Lung (tissue), 12 donors: ENCODE results near the gene PYCARD. TPM values are rescaled to one million over a fixed set of nuclear protein-coding genes. Genes with fewer than 3 reads are reported as not detected.

Experiments used
- ATAC-seq: fragments of 200-7000 bp; cut with Tn5 transposase; one replicate; pipeline ENCODE4 v1.9.1; 2020; ENCODE audit warnings: moderate number of reproducible peaks; ENCODE audit not compliant: insufficient read depth, low FRiP score
- DNase-seq, 3 donors: peaks; one replicate each; pipeline ENCODE4 v3.0.0-alpha.2; 2013 to 2017
- H3K27ac ChIP-seq, 2 donors: one replicate each; pipeline ENCODE4 v1.5.1; 2013; ENCODE audit warnings: mild to moderate bottlenecking in 2 of 2, moderate library complexity in 2 of 2, control low read depth in 1 of 2, inconsistent platforms in 1 of 2, low read depth in 1 of 2, low read length in 1 of 2
- H3K27me3 ChIP-seq, 3 donors: one replicate each; pipeline ENCODE4 v1.5.1; 2013; ENCODE audit warnings: low read length in 2 of 3; ENCODE audit not compliant: control insufficient read depth in 3 of 3, insufficient read depth in 3 of 3
- H3K36me3 ChIP-seq, 4 donors: one replicate each; pipeline ENCODE4 v1.5.1; 2013; ENCODE audit warnings: low read length in 4 of 4, mild to moderate bottlenecking in 1 of 4, moderate library complexity in 1 of 4; ENCODE audit not compliant: control insufficient read depth in 4 of 4, insufficient read depth in 4 of 4
- H3K4me1 ChIP-seq, 5 donors: one replicate each; pipeline ENCODE4 v1.5.1; 2013; ENCODE audit warnings: low read length in 5 of 5, mild to moderate bottlenecking in 2 of 5, moderate library complexity in 1 of 5; ENCODE audit not compliant: control insufficient read depth in 5 of 5, insufficient read depth in 5 of 5
- H3K4me3 ChIP-seq: one replicate; pipeline ENCODE4 v1.5.1; 2013; ENCODE audit warnings: mild to moderate bottlenecking, control low read depth, moderate library complexity
- H3K9ac ChIP-seq, 2 donors: one replicate each; pipeline ENCODE4 v1.5.1; 2013; ENCODE audit warnings: low read length in 2 of 2, control low read depth in 1 of 2; ENCODE audit not compliant: insufficient read depth in 1 of 2
- H3K9me3 ChIP-seq, 4 donors: one replicate each; pipeline ENCODE4 v1.5.1; 2013; ENCODE audit warnings: low read length in 3 of 4, mild to moderate bottlenecking in 1 of 4, moderate library complexity in 1 of 4; ENCODE audit not compliant: control insufficient read depth in 4 of 4, insufficient read depth in 3 of 4
- WGBS, 2 donors: extraction: QIAGEN DNeasy Blood & Tissue Kit; methylation state at CpG; one replicate each; pipeline ENCODE4 v1.1.7; 2013; 5-methylcytosine and 5-hydroxymethylcytosine counted together
- polyA plus RNA-seq, 2 donors: library from polyadenylated mRNA; stranded (reverse); fragments of 200-250 nt; gene quantifications; one replicate each; pipeline ENCODE4 v1.2.1, GENCODE V29; 2013
- total RNA-seq, 2 donors: library from RNA; depleted of rRNA in 1 of 2; stranded (reverse); fragments of >200 nt in 1 of 2; gene quantifications; one replicate each; pipeline ENCODE4 v1.2.1, GENCODE V29; 2014 to 2021
- TF ChIP-seq, protein P1 (sequence below): IDR thresholded peaks from 2 replicates; pipeline ENCODE4 v1.5.1; 2012; ENCODE audit warnings: mild to moderate bottlenecking; ENCODE audit errors: control extremely low read depth, extremely low read depth
- donor health status: control.
- donor health status: control.
- donor health status: Bipolar disorder and iron deficiency.
- donor health status: healthy.
- donor health status: DM: yes; HTN: yes; CAD: no.

PYCARD gene
- total and polyA plus RNA-seq, 4 donors, result 24.1 to 119 (median 70.1) TPM

DNA sequence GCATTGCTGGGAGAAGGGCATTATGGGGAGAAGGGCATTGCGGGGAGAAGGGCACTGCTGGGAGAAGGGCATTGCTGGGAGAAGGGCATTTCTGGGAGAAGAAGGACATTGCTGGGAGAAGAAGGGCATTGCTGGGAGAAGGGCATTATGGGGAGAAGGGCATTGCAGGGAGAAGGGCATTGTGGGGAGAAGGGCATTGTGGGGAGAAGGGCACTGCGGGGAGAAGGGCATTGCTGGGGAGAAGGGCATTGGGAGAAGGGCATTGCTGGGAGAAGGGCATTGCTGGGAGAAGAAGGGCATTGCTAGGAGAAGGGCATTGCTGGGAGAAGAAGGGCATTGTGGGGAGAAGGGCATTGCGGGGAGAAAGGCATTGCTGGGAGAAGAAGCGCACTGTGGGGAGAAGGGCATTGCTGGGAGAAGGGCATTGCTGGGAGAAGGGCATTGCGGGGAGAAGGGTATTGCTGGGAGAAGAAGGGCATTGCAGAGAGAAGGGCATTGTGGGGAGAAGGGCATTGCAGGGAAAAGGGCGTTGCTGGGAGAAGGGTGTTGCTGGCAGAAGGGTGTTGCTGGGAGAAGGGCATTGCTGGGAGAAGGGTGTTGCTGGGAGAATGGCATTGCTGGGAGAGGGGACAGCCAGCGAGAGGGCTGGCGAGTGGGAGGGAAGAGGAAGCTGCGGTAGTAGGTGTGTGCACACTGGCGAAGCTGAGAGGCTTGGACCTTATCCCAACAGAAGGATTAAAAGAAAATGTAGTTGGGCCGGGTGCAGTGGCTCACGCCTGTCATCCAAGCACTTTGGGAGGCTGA, 19.0 kb upstream of the PYCARD start:
- Histone ChIP-seq H3K27me3 (peaks cover 0 to 37% (median 23%) of the 10 kb centered on the region in 3 donors), H3K4me1 (peaks cover 0 to 4% (median 0%) of the 10 kb centered on the region in 5 donors), H3K9me3 (no peaks in the 10 kb centered on the region), H3K9ac (no peak overlapping the region), H3K4me3 (no peak overlapping the region), H3K36me3 (no peaks in the 10 kb centered on the region), H3K27ac (no peak overlapping the region)
- DNase-seq (no peak), ATAC-seq (no peak)
- 60 to 71% methylated on average over 12 of the region's 12 CpGs for WGBS, 2 donors
- TF ChIP-seq, protein P1, sequence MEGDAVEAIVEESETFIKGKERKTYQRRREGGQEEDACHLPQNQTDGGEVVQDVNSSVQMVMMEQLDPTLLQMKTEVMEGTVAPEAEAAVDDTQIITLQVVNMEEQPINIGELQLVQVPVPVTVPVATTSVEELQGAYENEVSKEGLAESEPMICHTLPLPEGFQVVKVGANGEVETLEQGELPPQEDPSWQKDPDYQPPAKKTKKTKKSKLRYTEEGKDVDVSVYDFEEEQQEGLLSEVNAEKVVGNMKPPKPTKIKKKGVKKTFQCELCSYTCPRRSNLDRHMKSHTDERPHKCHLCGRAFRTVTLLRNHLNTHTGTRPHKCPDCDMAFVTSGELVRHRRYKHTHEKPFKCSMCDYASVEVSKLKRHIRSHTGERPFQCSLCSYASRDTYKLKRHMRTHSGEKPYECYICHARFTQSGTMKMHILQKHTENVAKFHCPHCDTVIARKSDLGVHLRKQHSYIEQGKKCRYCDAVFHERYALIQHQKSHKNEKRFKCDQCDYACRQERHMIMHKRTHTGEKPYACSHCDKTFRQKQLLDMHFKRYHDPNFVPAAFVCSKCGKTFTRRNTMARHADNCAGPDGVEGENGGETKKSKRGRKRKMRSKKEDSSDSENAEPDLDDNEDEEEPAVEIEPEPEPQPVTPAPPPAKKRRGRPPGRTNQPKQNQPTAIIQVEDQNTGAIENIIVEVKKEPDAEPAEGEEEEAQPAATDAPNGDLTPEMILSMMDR, result no peak

DNA sequence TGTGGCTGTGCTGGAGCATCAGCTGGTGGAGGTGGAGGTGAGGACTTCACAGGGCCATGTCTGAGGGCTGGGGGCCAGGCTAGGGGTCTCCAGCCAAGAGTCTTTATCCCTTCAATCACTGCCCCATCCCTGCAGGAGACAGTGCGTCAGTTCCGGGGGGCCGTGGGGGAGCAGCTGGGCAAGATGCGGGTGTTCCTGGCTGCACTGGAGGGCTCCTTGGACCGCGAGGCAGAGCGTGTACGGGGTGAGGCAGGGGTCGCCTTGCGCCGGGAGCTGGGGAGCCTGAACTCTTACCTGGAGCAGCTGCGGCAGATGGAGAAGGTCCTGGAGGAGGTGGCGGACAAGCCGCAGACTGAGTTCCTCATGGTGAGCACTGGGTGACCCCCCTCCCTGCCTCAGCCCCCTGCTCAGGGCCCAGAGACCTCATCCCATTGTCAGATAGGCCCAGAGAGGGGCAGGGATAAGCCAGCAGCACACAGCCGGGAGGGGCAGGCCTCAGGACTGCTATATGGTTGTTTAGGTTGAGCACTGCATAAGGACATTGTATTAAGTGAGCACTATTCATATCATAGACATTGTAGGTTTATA, 16.7 kb upstream of the PYCARD start:
- H3K4me1 ChIP-seq, result peaks cover 2 to 19% (median 7%) of the 10 kb centered on the region in 5 donors
- H3K9me3 ChIP-seq, result no peaks in the 10 kb centered on the region
- H3K9ac ChIP-seq, result no peak overlapping the region
- H3K36me3 ChIP-seq, result no peaks in the 10 kb centered on the region
- ATAC-seq (no peak), DNase-seq (no peak)
- WGBS, 2 donors, result 86 to 93% methylated on average over 15 of the region's 15 CpGs
- TF ChIP-seq, protein P1, result no peak
- H3K4me3 ChIP-seq, result no peak overlapping the region
- H3K27me3 ChIP-seq, result peaks cover 0 to 55% (median 36%) of the 10 kb centered on the region in 3 donors
- H3K27ac ChIP-seq, result no peak overlapping the region

DNA sequence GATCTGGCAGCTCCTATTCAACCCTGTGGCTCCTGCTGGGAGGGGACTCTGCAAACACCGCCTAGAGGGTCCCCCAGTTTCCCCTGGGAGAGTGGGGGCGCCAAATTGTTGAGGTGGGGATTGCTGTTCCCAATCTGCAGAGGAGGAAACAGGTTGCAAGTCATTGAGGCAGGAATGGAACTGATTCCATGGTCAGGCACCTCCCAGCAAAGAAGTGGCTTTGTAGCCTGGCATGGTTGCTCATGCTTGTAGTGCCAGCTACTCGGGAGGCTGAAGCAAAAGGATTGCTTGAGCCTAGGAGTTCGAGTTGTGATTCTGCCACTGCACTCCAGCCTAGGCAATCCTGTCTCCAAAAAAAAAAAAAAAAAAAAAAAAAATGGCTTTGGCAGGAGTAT, 14.6 kb upstream of the PYCARD start:
- DNase-seq (no peak), ATAC-seq (no peak)
- Histone ChIP-seq H3K36me3 (no peaks in the 10 kb centered on the region), H3K4me3 (no peak overlapping the region), H3K27me3 (peaks cover 0 to 66% (median 44%) of the 10 kb centered on the region in 3 donors), H3K27ac (no peak overlapping the region), H3K9me3 (no peaks in the 10 kb centered on the region), H3K4me1 (peaks cover 2 to 19% (median 7%) of the 10 kb centered on the region in 5 donors), H3K9ac (no peak overlapping the region)
- 24 to 31% methylated on average over 4 of the region's 4 CpGs for WGBS, 2 donors
- TF ChIP-seq, protein P1, result no peak
